CD4-positive, alpha-beta T cell treated with Interleukin-17A for 1 hour (primary cell): ENCODE data around the gene CASP7.
"Not testable (repeated sequence)": the region's sequence is repeated elsewhere in the genome, so short reads cannot be mapped to it uniquely, and the experiment has no call there.

Experiments
- DNase-seq: peaks from one replicate; pipeline ENCODE4 v3.0.0-alpha.2; 2020

The CASP7 gene

DNA sequence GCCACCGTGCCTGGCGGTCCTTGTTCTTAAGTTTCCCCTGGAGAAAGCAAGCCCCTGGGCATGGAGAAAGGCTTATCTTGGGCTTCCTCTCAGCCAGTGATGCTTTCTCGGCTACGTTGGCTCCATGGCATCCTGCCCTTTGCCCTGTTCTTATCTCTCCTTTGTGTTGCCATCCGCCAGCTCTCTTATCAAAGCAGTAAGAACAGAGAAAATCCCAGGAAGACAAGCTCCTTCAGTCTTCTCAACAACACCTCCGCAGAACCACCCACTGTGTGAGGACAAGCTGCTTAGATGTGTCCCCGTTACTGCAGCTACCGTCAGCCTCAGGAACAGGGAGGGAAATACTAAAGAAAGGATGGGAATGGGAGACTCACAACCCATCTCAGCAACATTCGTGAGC is 75.1 kb downstream of the CASP7 start:
- no peak for DNase-seq

DNA sequence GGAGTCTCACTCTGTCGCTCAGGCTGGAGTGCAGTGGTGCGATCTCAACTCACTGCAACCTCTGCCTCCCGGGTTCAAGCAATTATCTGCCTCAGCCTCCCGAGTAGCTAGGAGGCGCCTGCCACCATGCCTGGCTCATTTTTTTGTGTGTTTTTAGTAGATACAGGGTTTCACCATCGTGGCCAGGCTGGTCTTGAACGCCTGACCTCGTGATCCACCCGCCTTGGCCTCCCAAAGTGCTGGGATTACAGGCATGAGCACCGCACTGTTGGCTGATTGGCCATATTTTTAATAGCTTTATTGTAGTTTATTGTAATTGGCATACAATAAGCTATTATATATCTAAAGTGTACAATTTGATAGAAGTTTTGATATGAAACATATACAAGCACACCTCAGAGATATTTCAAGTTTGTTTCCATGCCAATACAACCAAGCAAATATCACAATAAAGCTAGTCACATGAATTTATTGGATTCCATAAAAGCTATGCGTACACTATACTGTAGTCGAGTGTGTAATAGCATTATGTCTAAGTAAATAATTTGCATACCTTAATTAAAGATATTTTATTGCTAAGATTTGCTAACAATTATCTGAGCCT is 77.3 kb downstream of the CASP7 start:
- DNase-seq = no peak

DNA sequence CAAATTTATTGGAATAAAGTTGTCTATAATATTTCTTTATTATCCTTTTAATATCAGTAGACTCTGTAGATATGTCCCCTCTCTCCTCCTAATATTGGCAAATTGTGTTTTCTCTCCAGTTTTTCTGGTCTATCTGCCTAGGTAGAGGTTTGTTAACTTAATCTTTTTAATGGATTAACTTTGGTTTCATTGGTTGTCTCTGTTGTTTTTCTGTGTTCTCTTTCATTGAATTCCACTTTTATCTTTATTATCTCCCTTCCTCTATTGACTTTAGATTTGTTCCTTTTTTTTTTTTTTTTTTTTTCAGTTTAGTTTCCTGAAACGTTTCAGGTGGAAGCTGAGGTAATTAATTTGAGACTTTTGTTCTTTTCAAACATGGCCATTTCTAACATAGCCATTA is 82.4 kb downstream of the CASP7 start:
- no peak for DNase-seq

DNA sequence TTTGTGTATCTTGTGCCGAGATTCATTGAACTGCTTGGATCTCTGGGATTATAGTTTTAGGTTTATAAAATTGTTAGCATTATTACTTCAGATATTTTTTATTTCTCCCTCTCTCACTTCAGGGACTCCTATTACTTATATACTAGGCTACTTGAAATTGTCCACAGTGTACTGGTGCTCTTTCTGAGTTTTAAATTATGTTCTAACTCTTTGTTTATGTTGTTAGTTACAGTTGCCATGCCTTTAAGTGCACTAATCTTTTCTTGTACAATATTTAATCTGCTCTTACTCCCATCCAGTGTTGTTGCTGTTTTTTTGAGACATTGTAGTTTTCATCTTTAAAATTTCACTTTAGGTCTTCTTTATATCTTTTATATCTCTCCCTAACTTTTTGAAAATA is 84.9 kb downstream of the CASP7 start:
- DNase-seq = no peak

DNA sequence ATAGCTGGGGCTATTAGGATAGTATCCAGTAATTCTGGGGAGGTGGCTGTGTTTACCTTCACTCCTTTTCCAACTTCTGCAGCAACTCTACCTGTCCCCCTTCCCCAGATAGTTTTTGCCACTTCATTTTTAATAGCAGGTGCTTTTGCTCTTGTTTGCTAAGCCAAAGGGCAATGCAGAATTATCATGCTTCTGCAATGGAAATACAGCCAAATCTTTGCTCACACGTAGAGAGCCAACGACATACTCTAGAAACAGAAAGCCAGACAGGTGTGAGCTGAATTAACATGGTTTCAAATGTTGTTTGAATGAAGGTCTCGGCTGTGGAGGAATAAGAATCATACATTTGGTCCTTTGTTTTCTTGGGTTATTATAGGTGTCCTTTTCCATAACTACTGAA is 86.2 kb downstream of the CASP7 start:
- DNase-seq = no peak

DNA sequence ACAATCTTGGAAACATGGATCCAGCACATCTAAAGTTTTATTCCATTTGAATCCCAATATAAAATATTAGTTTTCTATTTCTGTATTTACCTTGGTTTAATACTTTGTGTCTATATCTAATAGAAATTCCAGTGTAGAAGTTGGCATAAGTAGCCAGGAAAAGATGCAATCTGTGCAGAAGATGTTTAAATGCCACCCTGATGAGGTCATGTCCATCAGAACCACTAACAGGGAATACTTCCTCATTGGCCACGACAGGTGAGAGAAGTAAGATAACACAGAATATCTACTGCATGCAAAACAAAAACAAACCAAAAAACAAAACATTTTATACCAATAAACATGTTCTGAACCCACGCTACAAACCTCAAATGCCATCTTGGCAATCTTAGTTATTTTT is 87.5 kb downstream of the CASP7 start:
- DNase-seq = no peak

DNA sequence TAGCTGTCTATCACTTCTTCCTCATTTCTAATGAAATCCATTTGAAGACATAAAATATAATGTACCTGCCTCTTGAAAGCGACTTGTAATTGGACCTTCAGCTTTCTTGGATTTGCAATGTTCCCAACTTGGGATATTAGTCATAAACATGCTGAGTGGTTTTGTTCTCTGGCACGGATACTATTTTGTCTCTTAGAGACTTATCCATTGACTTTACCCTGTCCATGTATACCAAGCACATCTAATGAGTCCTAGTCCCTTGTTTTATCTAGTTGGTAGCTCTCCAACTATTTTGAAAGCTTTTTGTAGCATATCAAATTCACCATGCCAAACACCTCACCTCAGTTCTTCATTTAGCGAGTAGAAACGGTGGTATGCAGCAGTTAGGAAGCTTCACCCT is 90.6 kb downstream of the CASP7 start:
- DNase-seq = no peak

DNA sequence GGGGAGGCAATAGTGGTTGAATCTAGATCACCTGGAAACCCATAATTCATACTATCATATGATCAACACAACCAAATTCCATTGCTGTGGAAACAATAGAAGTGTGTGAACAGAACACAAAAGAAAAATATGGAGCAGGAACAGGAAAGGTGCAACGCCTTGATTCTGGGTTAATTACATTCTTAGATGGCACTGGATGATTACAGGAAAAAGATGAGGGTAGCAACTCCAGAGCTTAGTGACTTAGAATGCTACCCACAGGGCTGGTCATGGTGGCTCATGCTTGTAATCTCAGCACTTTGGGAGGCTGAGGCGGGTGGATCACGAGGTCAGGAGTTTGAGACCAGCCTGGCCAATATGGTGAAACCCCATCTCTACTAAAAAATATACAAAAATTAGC is 91.4 kb downstream of the CASP7 start:
- DNase-seq = not testable (repeated sequence)

DNA sequence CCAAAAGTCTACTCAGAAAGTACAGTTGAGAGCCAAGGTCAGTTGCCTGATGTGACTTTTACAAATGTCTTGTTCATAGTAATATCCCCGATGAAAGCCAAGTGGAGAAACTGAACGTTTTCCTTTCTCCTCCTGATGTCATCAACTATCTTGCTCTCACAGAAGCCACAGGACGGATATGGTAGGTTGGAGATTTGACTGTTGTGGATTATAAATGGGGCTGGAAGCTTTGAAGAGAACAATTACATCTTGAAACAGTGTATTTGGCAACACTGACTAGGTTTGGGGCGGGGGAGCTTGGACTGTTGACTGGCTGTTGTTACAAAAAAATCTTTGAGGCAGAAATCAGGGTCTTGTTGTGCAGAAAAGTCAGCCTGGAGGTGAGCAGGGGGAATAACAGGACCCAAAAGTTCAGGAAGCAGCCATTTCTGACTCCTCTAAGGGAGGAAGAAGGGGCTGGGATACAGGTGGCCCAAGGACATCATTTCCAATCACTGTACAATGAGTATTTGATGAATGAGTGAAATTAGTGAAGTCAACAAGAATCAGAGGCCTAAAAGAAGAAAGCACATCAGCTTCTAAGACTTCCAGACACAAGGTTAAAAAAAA is 96.1 kb downstream of the CASP7 start:
- DNase-seq = no peak

DNA sequence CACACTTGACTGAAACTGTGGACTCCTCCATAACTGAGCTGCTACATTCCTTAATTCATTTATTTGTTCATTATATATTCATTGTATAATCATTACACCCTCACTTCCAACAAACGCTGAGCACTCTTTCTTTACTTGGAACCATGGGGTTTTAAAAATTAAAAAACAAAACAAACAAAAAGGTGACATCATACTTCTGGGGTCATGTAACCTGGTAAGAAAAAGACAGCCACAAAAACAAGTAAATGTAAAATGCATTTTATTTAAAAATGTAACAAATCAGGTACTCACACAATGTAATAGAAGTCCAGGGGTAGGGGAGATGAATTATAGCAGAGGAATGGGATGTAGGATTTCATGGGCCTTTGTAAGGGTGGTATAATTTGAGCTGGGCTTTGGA is 96.8 kb downstream of the CASP7 start:
- no peak for DNase-seq
